Activated CD4-positive, alpha-beta T cell treated with anti-CD3 and anti-CD28 coated beads, Interleukin-2, amount 50 U/mL, for 48 hours (primary cell): Measurements from ENCODE around the gene MUC5AC.
"Not testable (repeated sequence)": the region's sequence is repeated elsewhere in the genome, so short reads cannot be mapped to it uniquely, and the experiment has no call there.

Experiments
- DNase-seq, 2 experiments: peaks; one replicate each; pipeline ENCODE4 v3.0.0-alpha.2; 2020

Gene MUC5AC

GRCh38 chr11:1162491-1163311 is 4.9 kb downstream of the MUC5AC start:
- DNase-seq: no peak

DNA sequence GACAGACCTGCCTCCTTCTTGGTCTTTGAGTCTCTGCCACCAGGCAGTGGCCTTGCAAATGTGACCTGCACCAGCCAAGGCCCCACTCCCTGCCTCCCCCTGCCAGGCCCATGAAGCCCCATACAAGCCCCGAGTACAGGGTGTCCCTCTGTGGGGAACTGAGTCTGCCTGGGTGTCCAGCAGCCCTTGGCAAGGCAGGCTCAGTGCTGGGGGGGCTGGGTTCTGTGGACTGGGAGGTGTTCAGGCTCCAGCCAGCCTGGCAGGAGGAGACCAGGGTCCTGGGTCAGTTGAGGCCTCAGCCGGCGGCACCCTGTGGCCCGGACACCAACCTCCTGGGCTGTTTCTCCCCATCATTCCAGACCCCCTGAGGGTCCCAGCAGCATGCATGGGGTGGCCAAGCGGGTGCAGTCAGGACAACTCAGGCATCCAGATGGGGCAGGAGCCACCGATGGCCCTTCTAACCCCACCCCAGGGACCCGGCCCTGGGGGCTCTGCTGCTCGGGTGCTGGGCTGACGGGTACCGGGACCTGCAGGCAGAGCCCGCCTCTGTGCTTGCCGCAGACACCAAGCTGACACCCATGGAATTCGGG is 5.7 kb downstream of the MUC5AC start:
- DNase-seq: no peak

DNA sequence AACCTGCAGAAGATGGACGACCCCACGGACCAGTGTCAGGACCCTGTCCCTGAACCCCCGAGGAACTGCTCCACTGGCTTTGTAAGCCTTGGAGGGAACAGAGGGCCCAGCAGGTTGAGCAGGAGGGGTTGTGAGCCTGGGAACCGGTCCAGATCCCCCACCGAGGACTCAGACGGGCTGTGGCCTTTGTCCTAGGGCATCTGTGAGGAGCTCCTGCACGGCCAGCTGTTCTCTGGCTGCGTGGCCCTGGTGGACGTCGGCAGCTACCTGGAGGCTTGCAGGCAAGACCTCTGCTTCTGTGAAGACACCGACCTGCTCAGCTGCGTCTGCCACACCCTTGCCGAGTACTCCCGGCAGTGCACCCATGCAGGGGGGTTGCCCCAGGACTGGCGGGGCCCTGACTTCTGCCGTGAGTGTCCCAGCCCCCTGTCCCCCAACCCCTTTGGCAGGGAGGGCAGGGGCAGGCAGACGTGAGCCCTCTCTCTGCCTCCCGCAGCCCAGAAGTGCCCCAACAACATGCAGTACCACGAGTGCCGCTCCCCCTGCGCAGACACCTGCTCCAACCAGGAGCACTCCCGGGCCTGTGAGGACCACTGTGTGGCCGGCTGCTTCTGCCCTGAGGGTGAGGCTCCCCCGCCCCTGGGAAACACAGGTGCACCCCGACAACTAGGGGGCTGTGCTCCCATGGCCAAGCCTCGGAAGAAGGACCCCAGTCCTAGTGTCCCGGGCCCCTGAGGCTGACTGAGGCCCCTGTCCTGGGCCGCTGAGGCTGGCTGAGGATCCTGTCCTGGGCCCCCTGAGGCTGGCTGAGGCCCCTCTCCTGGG is 6.4 kb downstream of the MUC5AC start:
- DNase-seq: no peak

GRCh38 chr11:1164779-1165255 is 7.1 kb downstream of the MUC5AC start:
- DNase-seq: not testable (repeated sequence)

GRCh38 chr11:1165256-1166041 is 7.7 kb downstream of the MUC5AC start:
- DNase-seq: no peak

DNA sequence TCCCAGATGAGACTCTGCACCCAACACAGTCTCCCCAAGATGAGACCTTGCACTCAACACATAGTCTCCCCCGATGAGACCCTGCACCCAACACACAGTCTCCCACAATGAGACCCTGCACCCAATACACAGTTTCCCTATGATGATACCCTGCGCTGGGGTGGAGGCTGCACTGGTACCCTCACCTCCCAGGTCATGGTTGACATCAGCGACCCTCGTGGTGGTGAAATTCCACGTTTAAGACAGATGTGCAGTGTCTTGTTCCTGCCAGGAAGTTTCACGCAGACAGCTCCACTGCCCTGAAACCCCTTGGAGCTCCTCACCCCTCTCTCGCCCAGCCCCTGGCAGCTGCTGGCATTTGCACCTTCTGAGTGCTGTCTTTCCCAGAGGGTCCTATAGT is 9.5 kb downstream of the MUC5AC start:
- no peak for DNase-seq

- no peak for DNase-seq
Measured at GRCh38 chr11:1167751-1168231, 10.0 kb downstream of the MUC5AC start.

DNA sequence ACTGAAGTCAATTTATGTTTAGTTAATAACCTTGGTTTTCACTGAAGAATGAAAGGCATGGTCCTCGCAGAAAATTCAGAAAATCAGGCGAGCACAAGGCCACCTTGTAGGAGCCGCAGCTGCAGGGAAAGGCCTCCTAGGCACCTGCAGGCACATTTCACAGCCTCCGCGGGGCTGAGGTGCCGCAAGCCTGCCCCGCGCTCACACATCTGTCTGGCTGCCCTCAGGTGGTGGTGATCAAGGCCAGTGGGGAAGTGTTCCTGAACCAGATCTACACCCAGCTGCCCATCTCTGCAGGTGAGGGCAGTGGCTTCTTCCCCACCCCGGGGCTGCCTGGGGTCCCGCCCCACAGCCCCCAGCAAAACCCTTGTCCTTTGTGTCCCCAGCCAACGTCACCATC is 10.5 kb downstream of the MUC5AC start:
- DNase-seq: no peak

- no peak for DNase-seq
Measured at GRCh38 chr11:1168721-1169161, 11.0 kb downstream of the MUC5AC start.

DNA sequence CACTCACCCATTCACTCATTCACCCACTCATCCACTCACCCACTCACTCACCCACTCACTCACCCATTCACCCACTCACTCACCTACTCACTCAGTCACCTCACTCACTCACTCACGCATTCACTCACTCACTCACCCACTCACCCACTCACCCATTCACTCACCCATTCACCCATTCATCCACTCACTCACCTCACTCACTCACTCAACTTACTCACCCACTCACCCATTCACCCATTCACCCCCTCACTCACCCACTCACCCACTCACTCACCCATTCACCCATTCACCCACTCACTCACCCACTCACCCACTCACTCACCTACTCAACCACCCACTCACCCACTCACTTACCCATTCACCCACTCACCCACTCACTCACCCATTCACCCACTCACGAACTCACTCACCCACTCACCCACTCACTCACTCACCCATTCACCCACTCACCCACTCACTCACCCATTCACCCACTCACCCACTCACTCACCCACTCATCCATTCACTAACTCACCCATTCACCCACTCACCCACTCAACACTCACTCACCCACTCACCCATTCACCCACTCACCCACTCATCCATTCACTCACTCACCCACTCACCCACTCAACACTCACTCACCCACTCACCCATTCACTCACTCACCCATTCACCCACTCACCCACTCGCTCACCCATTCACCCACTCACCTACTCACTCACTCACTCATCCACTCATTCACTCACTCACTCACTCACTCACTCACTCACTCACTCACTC is 13.7 kb downstream of the MUC5AC start:
- no peak for DNase-seq

GRCh38 chr11:1171985-1172728 is 14.4 kb downstream of the MUC5AC start:
- no peak for DNase-seq

- DNase-seq: no peak
Measured at GRCh38 chr11:1172729-1173117, 15.0 kb downstream of the MUC5AC start.

DNA sequence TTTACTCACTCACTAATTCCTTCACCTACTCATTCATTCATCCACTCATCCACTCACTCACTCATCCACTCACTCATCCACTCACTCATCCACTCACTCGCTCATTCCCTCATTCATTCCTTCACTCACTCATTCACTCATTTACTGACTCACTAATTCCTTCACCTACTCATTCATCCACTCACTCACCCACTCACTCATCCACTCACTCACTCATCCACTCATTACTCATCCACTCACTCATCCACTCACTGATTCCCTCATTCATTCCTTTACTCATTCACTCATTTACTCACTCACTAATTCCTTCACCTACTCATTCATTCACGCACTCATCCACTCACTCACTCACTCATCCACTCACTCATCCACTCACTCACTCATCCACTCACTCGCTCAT is 15.6 kb downstream of the MUC5AC start:
- DNase-seq: not testable (repeated sequence)

DNA sequence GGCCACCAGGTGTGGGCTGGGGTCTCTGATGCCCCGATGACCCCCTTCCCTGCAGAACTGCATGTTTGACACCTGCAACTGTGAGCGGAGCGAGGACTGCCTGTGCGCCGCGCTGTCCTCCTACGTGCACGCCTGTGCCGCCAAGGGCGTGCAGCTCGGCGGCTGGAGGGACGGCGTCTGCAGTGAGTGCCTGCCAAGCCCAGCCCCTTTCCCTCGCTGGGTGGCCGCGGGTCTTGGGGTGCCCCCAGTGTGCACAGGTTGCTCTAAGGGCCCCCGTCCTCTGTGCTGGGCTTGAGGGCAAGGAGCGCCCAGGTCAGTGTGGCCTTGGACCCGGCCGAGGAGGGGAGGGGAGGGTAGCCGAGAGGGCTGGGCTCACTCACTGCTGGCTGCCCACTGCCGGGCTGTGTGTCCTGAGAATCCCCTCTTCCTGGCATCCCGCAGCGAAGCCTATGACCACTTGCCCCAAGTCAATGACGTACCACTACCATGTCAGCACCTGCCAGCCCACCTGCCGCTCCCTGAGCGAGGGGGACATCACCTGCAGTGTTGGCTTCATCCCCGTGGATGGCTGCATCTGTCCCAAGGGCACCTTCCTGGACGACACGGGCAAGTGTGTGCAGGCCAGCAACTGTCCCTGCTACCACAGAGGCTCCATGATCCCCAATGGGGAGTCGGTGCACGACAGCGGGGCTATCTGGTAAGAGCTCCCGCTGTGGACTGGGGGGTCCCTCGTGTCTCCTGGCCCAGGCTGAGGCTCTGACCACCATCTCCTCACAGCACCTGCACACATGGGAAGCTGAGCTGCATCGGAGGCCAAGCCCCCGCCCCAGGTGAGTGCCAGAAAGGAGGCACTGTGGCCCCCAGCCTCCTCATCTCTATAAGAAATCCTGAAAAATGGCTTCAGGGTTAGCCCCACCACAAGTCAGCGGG is 17.0 kb downstream of the MUC5AC start:
- no peak for DNase-seq

DNA sequence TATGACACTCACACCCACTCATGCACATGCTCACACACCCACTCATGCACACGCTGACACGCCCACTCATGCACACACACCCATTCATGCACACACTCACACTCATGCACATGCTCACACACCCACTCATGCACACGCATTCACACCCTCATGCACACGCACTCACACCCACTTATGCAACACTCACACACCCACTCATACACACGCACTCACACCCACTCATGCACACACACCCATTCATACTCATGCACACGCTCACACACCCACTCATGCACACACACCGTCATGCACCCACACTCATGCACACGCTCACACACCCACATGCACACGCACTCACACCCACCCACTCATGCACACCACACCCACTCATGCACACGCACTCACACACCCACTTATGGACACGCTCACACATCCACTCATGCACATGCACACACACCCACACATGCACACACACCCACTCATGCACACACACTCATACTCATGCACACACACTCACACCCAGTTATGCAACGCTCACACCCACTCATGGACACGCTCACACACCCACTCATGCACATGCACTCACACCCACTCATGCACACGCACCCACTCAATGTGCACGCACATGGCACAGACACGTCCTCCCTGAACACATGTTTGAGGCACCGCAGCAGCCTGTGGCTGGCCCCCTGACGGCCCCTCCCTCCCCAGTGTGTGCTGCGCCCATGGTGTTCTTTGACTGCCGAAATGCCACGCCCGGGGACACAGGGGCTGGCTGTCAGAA is 17.9 kb downstream of the MUC5AC start:
- no peak for DNase-seq

GRCh38 chr11:1176224-1177019 is 18.7 kb downstream of the MUC5AC start:
- no peak for DNase-seq

- DNase-seq: no peak
Measured at GRCh38 chr11:1177020-1177770, 19.4 kb downstream of the MUC5AC start.

DNA sequence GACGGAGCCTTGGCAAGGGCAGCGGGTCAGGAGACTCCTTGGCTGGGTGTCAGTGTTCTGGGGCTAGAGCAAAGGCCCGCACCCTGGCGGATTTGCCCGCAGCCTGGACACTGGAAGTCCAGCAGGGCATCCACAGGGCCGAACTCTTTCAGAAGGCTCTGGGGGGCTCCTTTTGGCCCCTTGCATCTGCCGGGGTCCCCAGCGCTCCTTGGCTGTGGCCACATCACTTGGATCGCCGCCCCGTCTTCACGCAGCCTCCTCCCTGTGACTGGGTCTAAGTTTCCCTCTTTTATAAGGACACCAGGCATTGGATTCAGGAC is 20.0 kb downstream of the MUC5AC start:
- DNase-seq: no peak
